ENCODE data around the gene PLPP1. TPM values are rescaled to one million over a fixed set of nuclear protein-coding genes. Genes with fewer than 3 reads are reported as not detected.
A peak's percentile ranks its signal among the peaks of the same experiment; 100 is the strongest.
"Not testable (repeated sequence)": the region's sequence is repeated elsewhere in the genome, so short reads cannot be mapped to it uniquely, and the experiment has no call there.

PLPP1 gene
- polyA plus RNA-seq, 2 of the 4 experiments (the other 2 are of a cell fraction) = 37.7 to 71.6 TPM

DNA sequence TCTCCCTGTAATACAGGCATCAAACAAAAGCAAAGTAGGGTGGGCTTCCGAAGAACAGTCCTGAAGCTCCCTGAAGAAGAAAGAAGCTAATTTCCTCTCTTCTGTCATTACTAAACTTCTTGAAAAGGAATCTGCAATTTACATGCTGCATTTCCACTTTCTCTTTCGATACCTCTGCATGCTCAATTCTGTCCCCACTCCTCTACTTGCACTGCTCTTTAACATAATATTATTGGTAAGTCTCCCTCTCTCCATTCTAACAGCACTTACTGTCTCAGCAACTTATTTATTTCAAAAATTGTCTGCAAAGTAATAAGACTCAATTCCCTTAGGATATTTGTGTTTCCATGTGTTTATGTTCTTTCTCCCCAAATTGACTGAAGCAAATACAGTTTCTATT lies 3.9 kb upstream of the PLPP1 start:
- H3K27ac ChIP-seq = no peak overlapping the region
- ATAC-seq = no peak
- DNase-seq (ENCODE audit: low read depth in 1 of 2, low spot score in 1 of 2) = no peak
- H3K4me1 ChIP-seq = peaks cover 15% of the 10 kb centered on the region
- H3K4me2 ChIP-seq = peak overlapping the region; percentile 20; the same call in 1 of the 3 replicates
- ChIA-PET POLR2A (interaction anchor here (0.7 kb wide), 1 partner anchor 231 kb away, joined by 3 read pairs; the partner anchor contains the start of gene DHX29), CTCF (interaction anchor here (0.8 to 1.1 kb wide), 2 partner anchors 17 to 153 kb away, joined by 3 read pairs; no protein-coding TSS in a partner anchor)
- 44% methylated on average over 2 of the region's 2 CpGs for WGBS (ENCODE audit: missing lambda C conversion rate)
- FAIRE-seq = no peak
- TF ChIP-seq GATA3 (IDR thresholded peaks at IDR 0.05; ENCODE audit: borderline replicate concordance) (no peak), ZFP36 (IDR thresholded peaks at IDR 0.05; ENCODE audit: borderline replicate concordance, partially characterized antibody) (no peak), ESRRA (IDR thresholded peaks at IDR 0.05; ENCODE audit: borderline replicate concordance, low read length) (no peak), BHLHE40 (IDR thresholded peaks at IDR 0.05; ENCODE audit: low read depth, low read length) (no peak), RARB (CRISPR knock-in tag; IDR thresholded peaks at IDR 0.05) (no peak), RFX5 (IDR thresholded peaks at IDR 0.05) (no peak), ZC3H11A (IDR thresholded peaks at IDR 0.05) (no peak), CEBPB (IDR thresholded peaks at IDR 0.05) (no peak), POLR2AphosphoS2 (conservative IDR thresholded peaks at IDR 0.05; ENCODE audit: low read length) (no peak), KDM1A (IDR thresholded peaks at IDR 0.05; ENCODE audit: low read depth) (no peak), MYC (IDR thresholded peaks at IDR 0.05; ENCODE audit: borderline replicate concordance, low read length) (no peak), FOSL2 (IDR thresholded peaks at IDR 0.05) (no peak), FOSL2 (CRISPR knock-in tag; IDR thresholded peaks at IDR 0.05) (no peak), POLR2A (IDR thresholded peaks at IDR 0.05; ENCODE audit: low read length) (no peak)
- TF ChIP-seq, protein P1, sequence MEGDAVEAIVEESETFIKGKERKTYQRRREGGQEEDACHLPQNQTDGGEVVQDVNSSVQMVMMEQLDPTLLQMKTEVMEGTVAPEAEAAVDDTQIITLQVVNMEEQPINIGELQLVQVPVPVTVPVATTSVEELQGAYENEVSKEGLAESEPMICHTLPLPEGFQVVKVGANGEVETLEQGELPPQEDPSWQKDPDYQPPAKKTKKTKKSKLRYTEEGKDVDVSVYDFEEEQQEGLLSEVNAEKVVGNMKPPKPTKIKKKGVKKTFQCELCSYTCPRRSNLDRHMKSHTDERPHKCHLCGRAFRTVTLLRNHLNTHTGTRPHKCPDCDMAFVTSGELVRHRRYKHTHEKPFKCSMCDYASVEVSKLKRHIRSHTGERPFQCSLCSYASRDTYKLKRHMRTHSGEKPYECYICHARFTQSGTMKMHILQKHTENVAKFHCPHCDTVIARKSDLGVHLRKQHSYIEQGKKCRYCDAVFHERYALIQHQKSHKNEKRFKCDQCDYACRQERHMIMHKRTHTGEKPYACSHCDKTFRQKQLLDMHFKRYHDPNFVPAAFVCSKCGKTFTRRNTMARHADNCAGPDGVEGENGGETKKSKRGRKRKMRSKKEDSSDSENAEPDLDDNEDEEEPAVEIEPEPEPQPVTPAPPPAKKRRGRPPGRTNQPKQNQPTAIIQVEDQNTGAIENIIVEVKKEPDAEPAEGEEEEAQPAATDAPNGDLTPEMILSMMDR (IDR thresholded peaks at IDR 0.05) = no peak
- TF ChIP-seq, protein P2, sequence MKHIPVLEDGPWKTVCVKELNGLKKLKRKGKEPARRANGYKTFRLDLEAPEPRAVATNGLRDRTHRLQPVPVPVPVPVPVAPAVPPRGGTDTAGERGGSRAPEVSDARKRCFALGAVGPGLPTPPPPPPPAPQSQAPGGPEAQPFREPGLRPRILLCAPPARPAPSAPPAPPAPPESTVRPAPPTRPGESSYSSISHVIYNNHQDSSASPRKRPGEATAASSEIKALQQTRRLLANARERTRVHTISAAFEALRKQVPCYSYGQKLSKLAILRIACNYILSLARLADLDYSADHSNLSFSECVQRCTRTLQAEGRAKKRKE (CRISPR knock-in tag; IDR thresholded peaks at IDR 0.05; ENCODE audit: low read depth) = no peak
- no peaks in the 10 kb centered on the region for H3K9me3 ChIP-seq
- H3K4me3 ChIP-seq = no peak overlapping the region

DNA sequence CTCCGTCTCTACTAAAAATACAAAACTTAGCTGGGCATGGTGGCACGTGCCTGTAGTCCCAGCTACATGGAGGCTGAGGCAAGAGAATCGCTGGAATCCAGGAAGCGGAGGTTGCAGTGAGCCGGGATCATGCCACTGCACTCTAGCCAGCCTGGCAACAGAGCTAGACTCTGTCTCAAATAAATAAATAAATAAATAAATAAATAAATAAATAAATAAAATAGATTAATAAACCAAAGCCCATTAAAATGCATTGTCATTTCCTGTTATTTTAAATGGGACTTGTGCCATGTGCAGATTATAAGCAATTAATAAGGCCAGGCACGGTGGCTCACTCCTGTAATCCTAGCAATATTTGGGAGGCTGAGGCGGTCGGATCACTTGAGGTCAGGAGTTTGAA lies 2.6 kb upstream of the PLPP1 start:
- H3K27ac ChIP-seq; H3K4me2 ChIP-seq; DNase-seq (ENCODE audit: low read depth in 1 of 2, low spot score in 1 of 2); H3K9me3 ChIP-seq; H3K4me3 ChIP-seq; CTCF ChIA-PET; ATAC-seq; FAIRE-seq: not testable (repeated sequence)
- POLR2A ChIA-PET = interaction anchor here (0.7 kb wide), 1 partner anchor 122 kb away, joined by 3 read pairs; no protein-coding TSS in a partner anchor
- TF ChIP-seq ZC3H11A (IDR thresholded peaks at IDR 0.05) = peak; percentile 90
- peaks cover 23% of the 10 kb centered on the region for H3K4me1 ChIP-seq
- 88% methylated on average over 8 of the region's 8 CpGs for WGBS (ENCODE audit: missing lambda C conversion rate)

DNA sequence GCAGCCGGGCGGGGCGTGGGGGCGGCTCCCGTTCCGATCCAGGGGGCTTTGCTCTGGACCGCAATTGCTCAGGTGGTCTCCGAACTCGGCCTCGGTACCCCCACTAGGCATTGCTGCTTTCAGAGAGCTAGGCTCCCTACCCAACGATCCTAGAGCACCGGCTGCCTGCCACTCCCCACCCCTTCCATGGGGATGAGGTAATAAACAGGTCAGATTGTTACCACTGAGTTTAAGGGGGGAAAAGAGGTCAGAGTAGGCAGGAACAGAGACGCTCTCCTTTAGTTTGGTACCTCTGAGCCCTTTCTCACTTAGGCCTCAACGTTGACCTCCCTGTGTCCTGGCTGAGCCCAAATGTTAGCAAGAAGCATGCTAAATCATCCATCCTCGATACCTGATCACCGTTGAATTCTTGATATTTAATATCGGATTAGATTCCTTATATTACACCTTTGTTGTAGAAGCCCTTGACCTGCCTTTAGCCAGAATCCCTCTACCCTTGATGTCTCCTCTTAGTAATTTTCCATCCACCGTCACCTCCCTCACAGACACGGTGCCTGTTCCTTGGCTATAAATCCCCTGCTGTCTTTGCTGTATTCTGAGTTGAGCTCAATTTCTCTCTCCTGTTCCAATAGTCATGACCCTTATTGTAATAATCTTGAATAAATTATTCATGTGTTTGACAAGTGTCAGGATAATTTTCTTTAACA lies 588 bp upstream of the PLPP1 start:
- ChIA-PET POLR2A (interaction anchor here (1.3 kb wide), 1 partner anchor 15 kb away, joined by 4 read pairs; no protein-coding TSS in a partner anchor), CTCF (interaction anchor here (0.6 to 1.6 kb wide), 4 partner anchors 11 to 159 kb away, joined by 3 to 5 read pairs (median 5); no protein-coding TSS in a partner anchor)
- 4% methylated on average over 16 of the region's 19 CpGs for WGBS (ENCODE audit: missing lambda C conversion rate)
- FAIRE-seq (peak; percentile 32), ATAC-seq (peak; percentile 58 to 68), DNase-seq (ENCODE audit: low read depth in 1 of 2, low spot score in 1 of 2) (peak in 1 of 2 experiments; percentile 14)
- TF ChIP-seq JUN (IDR thresholded peaks at IDR 0.05) (no peak; a peak in 1 of 5 replicates), CEBPB (IDR thresholded peaks at IDR 0.05) (0 out of 4 replicates have a peak, but pooled peaks of 1 of the 2 experiments have one; percentile 12), HEYL (CRISPR knock-in tag; IDR thresholded peaks at IDR 0.05) (no peak), RARB (CRISPR knock-in tag; IDR thresholded peaks at IDR 0.05) (no peak)
- TF ChIP-seq, protein P3, sequence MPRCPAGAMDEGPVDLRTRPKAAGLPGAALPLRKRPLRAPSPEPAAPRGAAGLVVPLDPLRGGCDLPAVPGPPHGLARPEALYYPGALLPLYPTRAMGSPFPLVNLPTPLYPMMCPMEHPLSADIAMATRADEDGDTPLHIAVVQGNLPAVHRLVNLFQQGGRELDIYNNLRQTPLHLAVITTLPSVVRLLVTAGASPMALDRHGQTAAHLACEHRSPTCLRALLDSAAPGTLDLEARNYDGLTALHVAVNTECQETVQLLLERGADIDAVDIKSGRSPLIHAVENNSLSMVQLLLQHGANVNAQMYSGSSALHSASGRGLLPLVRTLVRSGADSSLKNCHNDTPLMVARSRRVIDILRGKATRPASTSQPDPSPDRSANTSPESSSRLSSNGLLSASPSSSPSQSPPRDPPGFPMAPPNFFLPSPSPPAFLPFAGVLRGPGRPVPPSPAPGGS (IDR thresholded peaks at IDR 0.05) = 0 out of 3 replicates have a peak, but pooled peaks have one; percentile 27
- TF ChIP-seq, protein P2 (CRISPR knock-in tag; IDR thresholded peaks at IDR 0.05; ENCODE audit: low read depth) = no peak
- TF ChIP-seq, protein P4, sequence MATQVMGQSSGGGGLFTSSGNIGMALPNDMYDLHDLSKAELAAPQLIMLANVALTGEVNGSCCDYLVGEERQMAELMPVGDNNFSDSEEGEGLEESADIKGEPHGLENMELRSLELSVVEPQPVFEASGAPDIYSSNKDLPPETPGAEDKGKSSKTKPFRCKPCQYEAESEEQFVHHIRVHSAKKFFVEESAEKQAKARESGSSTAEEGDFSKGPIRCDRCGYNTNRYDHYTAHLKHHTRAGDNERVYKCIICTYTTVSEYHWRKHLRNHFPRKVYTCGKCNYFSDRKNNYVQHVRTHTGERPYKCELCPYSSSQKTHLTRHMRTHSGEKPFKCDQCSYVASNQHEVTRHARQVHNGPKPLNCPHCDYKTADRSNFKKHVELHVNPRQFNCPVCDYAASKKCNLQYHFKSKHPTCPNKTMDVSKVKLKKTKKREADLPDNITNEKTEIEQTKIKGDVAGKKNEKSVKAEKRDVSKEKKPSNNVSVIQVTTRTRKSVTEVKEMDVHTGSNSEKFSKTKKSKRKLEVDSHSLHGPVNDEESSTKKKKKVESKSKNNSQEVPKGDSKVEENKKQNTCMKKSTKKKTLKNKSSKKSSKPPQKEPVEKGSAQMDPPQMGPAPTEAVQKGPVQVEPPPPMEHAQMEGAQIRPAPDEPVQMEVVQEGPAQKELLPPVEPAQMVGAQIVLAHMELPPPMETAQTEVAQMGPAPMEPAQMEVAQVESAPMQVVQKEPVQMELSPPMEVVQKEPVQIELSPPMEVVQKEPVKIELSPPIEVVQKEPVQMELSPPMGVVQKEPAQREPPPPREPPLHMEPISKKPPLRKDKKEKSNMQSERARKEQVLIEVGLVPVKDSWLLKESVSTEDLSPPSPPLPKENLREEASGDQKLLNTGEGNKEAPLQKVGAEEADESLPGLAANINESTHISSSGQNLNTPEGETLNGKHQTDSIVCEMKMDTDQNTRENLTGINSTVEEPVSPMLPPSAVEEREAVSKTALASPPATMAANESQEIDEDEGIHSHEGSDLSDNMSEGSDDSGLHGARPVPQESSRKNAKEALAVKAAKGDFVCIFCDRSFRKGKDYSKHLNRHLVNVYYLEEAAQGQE (IDR thresholded peaks at IDR 0.05) = no peak
- Histone ChIP-seq H3K9me3 (no peaks in the 10 kb centered on the region), H3K27ac (peak overlapping the region; percentile 88 to 98), H3K4me2 (peak overlapping the region; percentile 98), H3K4me1 (peaks cover 23% of the 10 kb centered on the region), H3K4me3 (peak overlapping the region; percentile 68)

Data from A549 (cell line).